A673 (cell line): ENCODE results near the gene PES1.

Source experiments
- EZH2 ChIP-seq: fragments of 200-600 bp; sonication (generic); IDR thresholded peaks from 2 replicates; pipeline ENCODE4 v1.6.1; 2017; ENCODE audit warnings: borderline replicate concordance, low read depth, mild to moderate bottlenecking, mixed read lengths, antibody characterized with exemption, low read length; ENCODE audit not compliant: poor library complexity, severe bottlenecking
- TF ChIP-seq, protein P1 (sequence below): fragments of 300-800, 200-600 bp; sonication (generic); conservative IDR thresholded peaks from 2 replicates; pipeline ENCODE4 v1.5.1; 2017; ENCODE audit warnings: low read depth, mild to moderate bottlenecking, antibody characterized with exemption, low read length, moderate library complexity, mixed read lengths

DNA sequence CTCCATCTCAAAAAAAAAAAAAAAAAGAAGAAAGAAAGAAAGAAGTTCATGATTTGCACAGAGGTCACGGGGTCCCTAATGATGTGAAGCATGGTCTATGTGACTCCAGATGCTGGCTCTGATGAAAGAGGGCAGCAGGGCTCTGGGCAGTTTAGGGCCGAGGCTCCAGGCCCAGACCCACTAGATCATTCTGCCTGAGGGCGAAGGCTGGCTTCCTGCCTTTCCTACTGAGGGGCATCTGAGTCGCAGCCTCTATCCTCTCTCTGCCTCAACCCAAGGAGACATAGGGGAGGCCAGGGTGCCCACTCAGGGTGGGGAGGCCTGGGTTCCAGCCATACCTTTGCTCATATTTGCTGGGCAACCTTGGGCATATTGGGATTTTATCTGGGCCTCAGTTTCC is 48.7 kb upstream of the PES1 start:
- TF ChIP-seq, protein P1, sequence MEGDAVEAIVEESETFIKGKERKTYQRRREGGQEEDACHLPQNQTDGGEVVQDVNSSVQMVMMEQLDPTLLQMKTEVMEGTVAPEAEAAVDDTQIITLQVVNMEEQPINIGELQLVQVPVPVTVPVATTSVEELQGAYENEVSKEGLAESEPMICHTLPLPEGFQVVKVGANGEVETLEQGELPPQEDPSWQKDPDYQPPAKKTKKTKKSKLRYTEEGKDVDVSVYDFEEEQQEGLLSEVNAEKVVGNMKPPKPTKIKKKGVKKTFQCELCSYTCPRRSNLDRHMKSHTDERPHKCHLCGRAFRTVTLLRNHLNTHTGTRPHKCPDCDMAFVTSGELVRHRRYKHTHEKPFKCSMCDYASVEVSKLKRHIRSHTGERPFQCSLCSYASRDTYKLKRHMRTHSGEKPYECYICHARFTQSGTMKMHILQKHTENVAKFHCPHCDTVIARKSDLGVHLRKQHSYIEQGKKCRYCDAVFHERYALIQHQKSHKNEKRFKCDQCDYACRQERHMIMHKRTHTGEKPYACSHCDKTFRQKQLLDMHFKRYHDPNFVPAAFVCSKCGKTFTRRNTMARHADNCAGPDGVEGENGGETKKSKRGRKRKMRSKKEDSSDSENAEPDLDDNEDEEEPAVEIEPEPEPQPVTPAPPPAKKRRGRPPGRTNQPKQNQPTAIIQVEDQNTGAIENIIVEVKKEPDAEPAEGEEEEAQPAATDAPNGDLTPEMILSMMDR = no peak
- no peak for TF ChIP-seq EZH2
